GM12878 (cell line): Measurements from ENCODE around the gene YPEL3. TPM values are rescaled to one million over a fixed set of nuclear protein-coding genes. Genes with fewer than 3 reads are reported as not detected.

Experiments
- ATAC-seq: fragments of 200-7000 bp; cut with Tn5 transposase; 3 replicates; pipeline ENCODE4 v1.9.1; 2020; ENCODE audit warnings: mild to moderate bottlenecking, moderate library complexity
- BruUV-seq: library from RNA; stranded (reverse); fragments of 400-500 nt; replicated peaks from 2 replicates; lab custom pipeline; 2021; lab: Mats Ljungman, UMichigan
- CTCF ChIA-PET: fragments of 300-600 bp; sonication (Branson Sonifier 250); formaldehyde crosslinking; extraction: SDS; loops from one replicate; lab custom pipeline; 2021; ENCODE audit warnings: inconsistent platforms; lab: Yijun Ruan, JAX
- POLR2A ChIA-PET: fragments of 350-600 bp; formaldehyde crosslinking; extraction: SDS; loops from one replicate; lab custom pipeline; 2021; ENCODE audit warnings: inconsistent platforms; lab: Charles Lee
- RAD21 ChIA-PET: fragments of 300-600 bp; sonication (Branson Sonifier 250); formaldehyde crosslinking; loops from one replicate; lab custom pipeline; 2023; ENCODE audit warnings: antibody characterized with exemption; ENCODE audit not compliant: unreplicated experiment; lab: Charles Lee
- SMC1A ChIA-PET: fragments of 300-600 bp; sonication (Branson Sonifier 250); formaldehyde crosslinking; loops from one replicate; lab custom pipeline; 2023; ENCODE audit not compliant: unreplicated experiment, uncharacterized antibody; lab: Charles Lee
- DNase-seq: peaks from one replicate; pipeline ENCODE4 v3.0.0-alpha.2; 2011; ENCODE audit warnings: low read depth, low spot score
- FAIRE-seq: peaks from 3 replicates; lab custom pipeline; 2011; peaks lifted over from hg19 to GRCh38; lab: Jason Lieb, UNC
- H2AFZ ChIP-seq: 2 replicates; pipeline ENCODE4 v1.6.0; 2011; ENCODE audit warnings: low read depth, low read length, control low read depth; ENCODE audit not compliant: control insufficient read depth
- H3K27ac ChIP-seq: 2 replicates; pipeline ENCODE4 v1.5.1; 2011; ENCODE audit warnings: control low read depth; ENCODE audit not compliant: control insufficient read depth, insufficient read depth
- H3K27me3 ChIP-seq, 2 experiments: replicated peaks in 1 of 2; 2 replicates each; pipeline versions ENCODE4 v1.6.0 to v1.6.1; 2011; ENCODE audit warnings: low read length in 1 of 2; ENCODE audit not compliant: control insufficient read depth in 2 of 2, insufficient read depth in 2 of 2
- H3K36me3 ChIP-seq, 2 experiments: 2 replicates each; pipeline ENCODE4 v1.5.1; 2011; ENCODE audit warnings: low read length in 1 of 2; ENCODE audit not compliant: control insufficient read depth in 2 of 2, insufficient read depth in 2 of 2
- H3K4me1 ChIP-seq: 2 replicates; pipeline ENCODE4 v1.6.1; 2011; ENCODE audit warnings: mild to moderate bottlenecking, low read length, moderate library complexity, mixed read lengths; ENCODE audit not compliant: control insufficient read depth, insufficient read depth
- H3K4me2 ChIP-seq: 2 replicates; pipeline ENCODE4 v1.6.0; 2011; ENCODE audit warnings: control low read depth; ENCODE audit not compliant: control insufficient read depth, insufficient read depth
- H3K4me3 ChIP-seq: fragments of 200-600 bp; sonication (generic); 2 replicates; pipeline ENCODE4 v1.5.1; 2016
- H3K79me2 ChIP-seq: 2 replicates; pipeline ENCODE4 v1.6.0; 2011; ENCODE audit warnings: low read length; ENCODE audit not compliant: control insufficient read depth, insufficient read depth
- H3K9ac ChIP-seq: 2 replicates; pipeline ENCODE4 v1.8.0; 2011; ENCODE audit warnings: low read length, control low read depth, mixed read lengths; ENCODE audit not compliant: control insufficient read depth, insufficient read depth
- H3K9me3 ChIP-seq: replicated peaks from 3 replicates; pipeline ENCODE4 v1.5.1; 2011; ENCODE audit warnings: mild to moderate bottlenecking, low read length; ENCODE audit not compliant: control insufficient read depth, insufficient read depth
- H4K20me1 ChIP-seq: 2 replicates; pipeline ENCODE4 v1.6.0; 2011; ENCODE audit not compliant: control insufficient read depth, insufficient read depth
- BCL3 ChIP-seq: IDR thresholded peaks from 2 replicates; pipeline ENCODE4 v1.6.1; 2011; ENCODE audit warnings: borderline replicate concordance, low read depth, mild to moderate bottlenecking, moderate library complexity, low read length; ENCODE audit not compliant: insufficient read depth, poor library complexity, severe bottlenecking
- CEBPB ChIP-seq, 2 experiments: fragments of 150-350 bp in 1 of 2; IDR thresholded peaks; 2 replicates each; pipeline ENCODE4 v1.6.1; 2012 to 2014; ENCODE audit warnings: low read depth in 2 of 2, low read length in 2 of 2, borderline replicate concordance in 1 of 2, inconsistent platforms in 1 of 2
- EZH2 ChIP-seq: IDR thresholded peaks from 2 replicates; pipeline ENCODE4 v1.6.1; 2012; ENCODE audit warnings: low read depth, mild to moderate bottlenecking, control low read depth, inconsistent platforms, low read length, borderline replicate concordance; ENCODE audit not compliant: control insufficient read depth
- GATAD2B ChIP-seq: fragments of 450-650 bp; conservative IDR thresholded peaks from 2 replicates; pipeline ENCODE4 v1.6.1; 2017; ENCODE audit warnings: low read depth, mild to moderate bottlenecking, moderate library complexity
- HDGF ChIP-seq: fragments of 450-650 bp; IDR thresholded peaks from 2 replicates; pipeline ENCODE4 v1.6.1; 2016; ENCODE audit warnings: antibody characterized with exemption
- JUNB ChIP-seq: IDR thresholded peaks from 2 replicates; pipeline ENCODE4 v1.6.1; 2016; ENCODE audit warnings: antibody characterized with exemption, mild to moderate bottlenecking
- MAX ChIP-seq: IDR thresholded peaks from 2 replicates; pipeline ENCODE4 v1.6.1; 2012; ENCODE audit warnings: low read depth, low read length, improper control_type of control experiment
- MEF2B ChIP-seq: fragments of 450-650 bp; IDR thresholded peaks from 2 replicates; pipeline ENCODE4 v1.6.1; 2018; ENCODE audit warnings: mild to moderate bottlenecking, moderate library complexity; ENCODE audit not compliant: partially characterized antibody, poor library complexity, severe bottlenecking
- SIX5 ChIP-seq: IDR thresholded peaks from 2 replicates; pipeline ENCODE4 v1.6.1; 2011; ENCODE audit warnings: mild to moderate bottlenecking, low read depth, low read length, moderate library complexity; ENCODE audit not compliant: severe bottlenecking
- SMARCA5 ChIP-seq: fragments of 450-650 bp; IDR thresholded peaks from 2 replicates; pipeline ENCODE4 v1.6.1; 2017; ENCODE audit warnings: mild to moderate bottlenecking
- TCF12 ChIP-seq: IDR thresholded peaks from 2 replicates; pipeline ENCODE4 v1.6.1; 2011; ENCODE audit warnings: low read depth, mild to moderate bottlenecking, low read length
- ZNF207 ChIP-seq: fragments of 450-650 bp; IDR thresholded peaks from 2 replicates; pipeline ENCODE4 v1.6.1; 2014; ENCODE audit warnings: antibody characterized with exemption, mild to moderate bottlenecking, borderline replicate concordance
- ZNF24 ChIP-seq: fragments of 450-650 bp; IDR thresholded peaks from 2 replicates; pipeline ENCODE4 v1.6.1; 2017; ENCODE audit warnings: antibody characterized with exemption, mild to moderate bottlenecking
- ZNF592 ChIP-seq: fragments of 450-650 bp; IDR thresholded peaks from 2 replicates; pipeline ENCODE4 v1.6.1; 2017; ENCODE audit warnings: mild to moderate bottlenecking, moderate library complexity
- ZNF622 ChIP-seq: fragments of 450-650 bp; IDR thresholded peaks from 2 replicates; pipeline ENCODE4 v1.6.1; 2017; ENCODE audit warnings: mild to moderate bottlenecking, inconsistent platforms
- WGBS: methylation state at CpG from one replicate; pipeline ENCODE4 v1.1.6; 2016; ENCODE audit warnings: low lambda C conversion rate; ENCODE audit not compliant: insufficient replicate concordance, insufficient coverage; ENCODE audit errors: missing lambda C conversion rate; 5-methylcytosine and 5-hydroxymethylcytosine counted together
- in situ Hi-C: fragments of 300-500 bp; cut with MboI; formaldehyde crosslinking; loops from 9 replicates; pipeline ENCODE4 v1.14.3; 2018; ENCODE audit warnings: mixed read lengths
- intact Hi-C: fragments of 100-400 bp; cut with micrococcal nuclease; formaldehyde crosslinking; loops from one replicate; pipeline ENCODE4 v1.14.2; 2022; ENCODE audit not compliant: unreplicated experiment
- polyA plus RNA-seq, 11 experiments: library from polyadenylated mRNA; depleted of rRNA in 4 of 11; unstranded in 6 of 11; stranded (reverse) in 5 of 11; fragments of >200 nt; fragmentation: Nextera tagmentation in 4 of 11; fragmentation: Illumina TruSeq in 1 of 11; extraction: Ambion mirVana in 4 of 11; extraction: Trizol in 1 of 11; gene quantifications; 1 replicate in 1 of 11; 2 replicates in 10 of 11; pipeline versions ENCODE4 v1.2.1 to v1.2.3, GENCODE V29; 2011 to 2016; ENCODE audit warnings: inconsistent platforms in 2 of 11, missing spikeins in 2 of 11, low read depth in 1 of 11
- total RNA-seq, 4 experiments: library from RNA; depleted of rRNA in 3 of 4; stranded (reverse); fragments of >200 nt in 3 of 4; fragmentation: Illumina TruSeq in 1 of 4; extraction: Trizol in 1 of 4; gene quantifications; 2 replicates each; pipeline versions ENCODE4 v1.2.1 to v1.2.3, GENCODE V29; 2013 to 2021

YPEL3 gene
- total and polyA plus RNA-seq, 10 of the 15 experiments (the other 5 are each of a cell fraction or from before 2014, with no cell fraction given), result 1.3 to 22.0 (median 12.1) TPM

- Histone ChIP-seq H3K9ac (no peak overlapping the region), H2AFZ (no peak overlapping the region), H3K79me2 (no peaks in the 10 kb centered on the region), H3K9me3 (no peaks in the 10 kb centered on the region), H3K4me2 (no peak overlapping the region), H3K27ac (no peak overlapping the region), H3K4me1 (peaks cover 2% of the 10 kb centered on the region), H3K36me3 (no peaks in the 10 kb centered on the region; a peak in 1 of 4 replicates), H4K20me1 (no peaks in the 10 kb centered on the region), H3K4me3 (no peak overlapping the region), H3K27me3 (no peaks in the 10 kb centered on the region)
- in situ Hi-C loops (no loop called here), intact Hi-C loops (no loop called here)
- ChIA-PET RAD21 (no interaction called here), POLR2A (interaction anchor here (1.3 kb wide), 1 partner anchor 12 kb away, joined by 5 read pairs; no protein-coding TSS in a partner anchor), SMC1A (no interaction called here), CTCF (interaction anchor here (1.5 to 3.0 kb wide), 3 partner anchors 11 to 72 kb away, joined by 3 to 22 read pairs (median 21); partner anchors contain the start of genes MAPK3 and TBX6)
- FAIRE-seq (no peak), DNase-seq (no peak), ATAC-seq (no peak)
- BruUV-seq, result no TSS peak
- 79% methylated on average over 20 of the region's 20 CpGs for WGBS
- TF ChIP-seq MEF2B (no peak), ZNF24 (no peak), BCL3 (no peak), ZNF622 (no peak), SIX5 (no peak), ZNF207 (no peak), CEBPB (IDR thresholded peaks at IDR 0.05; ENCODE audit: borderline replicate concordance in 1 of 2, low read depth in 2 of 2, low read length in 2 of 2) (no peak), EZH2 (no peak), ZNF592 (no peak), TCF12 (no peak), SMARCA5 (no peak), MAX (no peak), HDGF (no peak), JUNB (no peak), GATAD2B (no peak)
Observed at GRCh38 chr16:30113711-30114333, 17.8 kb upstream of the YPEL3 start.
